ENCODE data around the gene FAM163B.

Gene FAM163B

GRCh38 chr9:133546287-133546680 lies 62.9 kb downstream of the FAM163B start:
- TF ChIP-seq CTCF (IDR thresholded peaks at IDR 0.05; ENCODE audit: borderline replicate concordance, insufficient read depth, low read depth, low read length): no peak

GRCh38 chr9:133545494-133546286 lies 63.5 kb downstream of the FAM163B start:
- TF ChIP-seq CTCF (IDR thresholded peaks at IDR 0.05; ENCODE audit: borderline replicate concordance, insufficient read depth, low read depth, low read length): no peak
- no peak overlapping the region for H3K4me3 ChIP-seq (ENCODE audit: low read depth, low read length)

More at GRCh38 chr9:133546287-133546680, 62.9 kb downstream of the FAM163B start:
- H3K4me3 ChIP-seq (ENCODE audit: low read depth, low read length): no peak overlapping the region

GRCh38 chr9:133543772-133544467 lies 65.3 kb downstream of the FAM163B start:
- H3K4me3 ChIP-seq (ENCODE audit: low read depth, low read length): no peak overlapping the region
- no peak for TF ChIP-seq CTCF (IDR thresholded peaks at IDR 0.05; ENCODE audit: borderline replicate concordance, insufficient read depth, low read depth, low read length)

- no peak for TF ChIP-seq CTCF (IDR thresholded peaks at IDR 0.05; ENCODE audit: borderline replicate concordance, insufficient read depth, low read depth, low read length)
- H3K4me3 ChIP-seq (ENCODE audit: low read depth, low read length): no peak overlapping the region
Measured at GRCh38 chr9:133542002-133542401, 67.2 kb downstream of the FAM163B start.

- TF ChIP-seq CTCF (IDR thresholded peaks at IDR 0.05; ENCODE audit: borderline replicate concordance, insufficient read depth, low read depth, low read length): peak; percentile 30; the same call in 1 of the 2 replicates
- no peak overlapping the region for H3K4me3 ChIP-seq (ENCODE audit: low read depth, low read length)
Measured at GRCh38 chr9:133540698-133541025, 68.5 kb downstream of the FAM163B start.

GRCh38 chr9:133539991-133540697 lies 69.0 kb downstream of the FAM163B start:
- H3K4me3 ChIP-seq (ENCODE audit: low read depth, low read length): no peak overlapping the region
- no peak for TF ChIP-seq CTCF (IDR thresholded peaks at IDR 0.05; ENCODE audit: borderline replicate concordance, insufficient read depth, low read depth, low read length)
